HepG2 (cell line): ENCODE measurements around the gene TMEM187. TPM values are rescaled to one million over a fixed set of nuclear protein-coding genes. Genes with fewer than 3 reads are reported as not detected.

Experiments
- CHCHD3 ChIP-seq: sonication (generic); formaldehyde crosslinking; IDR thresholded peaks from 2 replicates; pipeline ENCODE4 v1.8.0; 2022; ENCODE audit warnings: mild to moderate bottlenecking, missing genetic modification reagents, moderate library complexity
- MAZ ChIP-seq, 2 experiments: sonication (generic) in 1 of 2; formaldehyde crosslinking in 1 of 2; IDR thresholded peaks; 2 replicates each; pipeline versions ENCODE4 v1.5.0 to v1.6.1; 2012 to 2020; ENCODE audit warnings: low read depth in 2 of 2, mild to moderate bottlenecking in 2 of 2, borderline replicate concordance in 1 of 2, improper control_type of control experiment in 1 of 2, low read length in 1 of 2, missing genetic modification reagents in 1 of 2, moderate library complexity in 1 of 2
- SOX6 ChIP-seq, 2 experiments: fragments of 450-650 bp in 1 of 2; sonication (generic) in 1 of 2; formaldehyde crosslinking in 1 of 2; IDR thresholded peaks; 2 replicates each; pipeline versions ENCODE4 v1.4.0 to v1.6.1; 2017 to 2020; ENCODE audit warnings: antibody characterized with exemption in 1 of 2, mild to moderate bottlenecking in 1 of 2, missing genetic modification reagents in 1 of 2
- ZBTB33 ChIP-seq: sonication (generic); formaldehyde crosslinking; IDR thresholded peaks from 2 replicates; pipeline ENCODE4 v1.4.0; 2020; ENCODE audit warnings: missing genetic modification reagents
- ZNF124 ChIP-seq: sonication (generic); formaldehyde crosslinking; IDR thresholded peaks from 2 replicates; pipeline ENCODE4 v1.4.0; 2020; ENCODE audit warnings: missing genetic modification reagents
- ZNF17 ChIP-seq: sonication (generic); formaldehyde crosslinking; IDR thresholded peaks from 2 replicates; pipeline ENCODE4 v1.5.0; 2020; ENCODE audit warnings: mild to moderate bottlenecking, missing genetic modification reagents
- ZNF232 ChIP-seq: sonication (generic); formaldehyde crosslinking; IDR thresholded peaks from 2 replicates; pipeline ENCODE4 v1.4.0; 2020; ENCODE audit warnings: missing genetic modification reagents, borderline replicate concordance
- ZNF274 ChIP-seq: sonication (generic); formaldehyde crosslinking; IDR thresholded peaks from 2 replicates; pipeline ENCODE4 v1.5.1; 2020; ENCODE audit warnings: mild to moderate bottlenecking, missing genetic modification reagents
- ZNF776 ChIP-seq: sonication (generic); formaldehyde crosslinking; IDR thresholded peaks from 2 replicates; pipeline ENCODE4 v1.4.0; 2020; ENCODE audit warnings: mild to moderate bottlenecking, missing genetic modification reagents
- ZSCAN22 ChIP-seq: sonication (generic); formaldehyde crosslinking; IDR thresholded peaks from 2 replicates; pipeline ENCODE4 v1.4.0; 2020; ENCODE audit warnings: mild to moderate bottlenecking, missing genetic modification reagents
- ZSCAN5A ChIP-seq: sonication (generic); formaldehyde crosslinking; IDR thresholded peaks from 2 replicates; pipeline ENCODE4 v1.8.0; 2022; ENCODE audit warnings: mild to moderate bottlenecking, missing genetic modification reagents, borderline replicate concordance
- polyA plus RNA-seq, 8 experiments: library from polyadenylated mRNA; depleted of rRNA in 3 of 8; stranded (reverse) in 7 of 8; unstranded in 1 of 8; fragments of >200 nt; fragmentation: Illumina TruSeq in 4 of 8; extraction: Trizol in 4 of 8; gene quantifications; 2 replicates each; pipeline versions ENCODE4 v1.2.1 to v1.2.3, GENCODE V29; 2011 to 2016; ENCODE audit warnings: low read depth in 4 of 8, missing spikeins in 1 of 8, mixed read lengths in 1 of 8; ENCODE audit not compliant: insufficient read depth in 1 of 8
- total RNA-seq, 5 experiments: library from RNA; depleted of rRNA; stranded (reverse); fragments of >200 nt; fragmentation: Illumina TruSeq; extraction: Trizol; gene quantifications; 2 replicates each; pipeline ENCODE4 v1.2.3, GENCODE V29; 2016; ENCODE audit warnings: low read depth in 1 of 5
- TF ChIP-seq, protein P1 (sequence below): sonication (generic); formaldehyde crosslinking; IDR thresholded peaks from 2 replicates; pipeline ENCODE4 v1.5.1; 2020; ENCODE audit warnings: missing genetic modification reagents, mild to moderate bottlenecking, borderline replicate concordance
- TF ChIP-seq, protein P2 (sequence below): sonication (generic); formaldehyde crosslinking; IDR thresholded peaks from 2 replicates; pipeline ENCODE4 v1.5.0; 2020; ENCODE audit warnings: mild to moderate bottlenecking, missing genetic modification reagents
- TF ChIP-seq, protein P3 (sequence below): sonication (generic); formaldehyde crosslinking; IDR thresholded peaks from 2 replicates; pipeline ENCODE4 v1.8.0; 2022; ENCODE audit warnings: low read depth, missing genetic modification reagents

Gene TMEM187
- total and polyA plus RNA-seq, 2 of the 13 experiments (the other 11 are each of a cell fraction or from before 2014, with no cell fraction given): 2.2 to 6.2 TPM

- TF ChIP-seq ZSCAN5A: no peak
- TF ChIP-seq ZNF124 (CRISPR knock-in tag): no peak
- TF ChIP-seq, protein P1, sequence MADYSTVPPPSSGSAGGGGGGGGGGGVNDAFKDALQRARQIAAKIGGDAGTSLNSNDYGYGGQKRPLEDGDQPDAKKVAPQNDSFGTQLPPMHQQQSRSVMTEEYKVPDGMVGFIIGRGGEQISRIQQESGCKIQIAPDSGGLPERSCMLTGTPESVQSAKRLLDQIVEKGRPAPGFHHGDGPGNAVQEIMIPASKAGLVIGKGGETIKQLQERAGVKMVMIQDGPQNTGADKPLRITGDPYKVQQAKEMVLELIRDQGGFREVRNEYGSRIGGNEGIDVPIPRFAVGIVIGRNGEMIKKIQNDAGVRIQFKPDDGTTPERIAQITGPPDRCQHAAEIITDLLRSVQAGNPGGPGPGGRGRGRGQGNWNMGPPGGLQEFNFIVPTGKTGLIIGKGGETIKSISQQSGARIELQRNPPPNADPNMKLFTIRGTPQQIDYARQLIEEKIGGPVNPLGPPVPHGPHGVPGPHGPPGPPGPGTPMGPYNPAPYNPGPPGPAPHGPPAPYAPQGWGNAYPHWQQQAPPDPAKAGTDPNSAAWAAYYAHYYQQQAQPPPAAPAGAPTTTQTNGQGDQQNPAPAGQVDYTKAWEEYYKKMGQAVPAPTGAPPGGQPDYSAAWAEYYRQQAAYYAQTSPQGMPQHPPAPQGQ: no peak
- no peak for TF ChIP-seq ZSCAN22 (CRISPR knock-in tag)
- no peak for TF ChIP-seq ZBTB33 (CRISPR knock-in tag)
- TF ChIP-seq ZNF232 (CRISPR knock-in tag): no peak
- TF ChIP-seq, protein P2, sequence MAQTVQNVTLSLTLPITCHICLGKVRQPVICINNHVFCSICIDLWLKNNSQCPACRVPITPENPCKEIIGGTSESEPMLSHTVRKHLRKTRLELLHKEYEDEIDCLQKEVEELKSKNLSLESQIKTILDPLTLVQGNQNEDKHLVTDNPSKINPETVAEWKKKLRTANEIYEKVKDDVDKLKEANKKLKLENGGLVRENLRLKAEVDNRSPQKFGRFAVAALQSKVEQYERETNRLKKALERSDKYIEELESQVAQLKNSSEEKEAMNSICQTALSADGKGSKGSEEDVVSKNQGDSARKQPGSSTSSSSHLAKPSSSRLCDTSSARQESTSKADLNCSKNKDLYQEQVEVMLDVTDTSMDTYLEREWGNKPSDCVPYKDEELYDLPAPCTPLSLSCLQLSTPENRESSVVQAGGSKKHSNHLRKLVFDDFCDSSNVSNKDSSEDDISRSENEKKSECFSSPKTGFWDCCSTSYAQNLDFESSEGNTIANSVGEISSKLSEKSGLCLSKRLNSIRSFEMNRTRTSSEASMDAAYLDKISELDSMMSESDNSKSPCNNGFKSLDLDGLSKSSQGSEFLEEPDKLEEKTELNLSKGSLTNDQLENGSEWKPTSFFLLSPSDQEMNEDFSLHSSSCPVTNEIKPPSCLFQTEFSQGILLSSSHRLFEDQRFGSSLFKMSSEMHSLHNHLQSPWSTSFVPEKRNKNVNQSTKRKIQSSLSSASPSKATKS (CRISPR knock-in tag): no peak
- TF ChIP-seq MAZ (IDR thresholded peaks at IDR 0.05; ENCODE audit: borderline replicate concordance, low read depth, low read length): no peak
- TF ChIP-seq MAZ (CRISPR knock-in tag; IDR thresholded peaks at IDR 0.05; ENCODE audit: low read depth): peak; percentile 76
- TF ChIP-seq ZNF17 (CRISPR knock-in tag): no peak
- no peak for TF ChIP-seq ZNF274 (CRISPR knock-in tag)
- 0 out of 2 replicates have a peak, but pooled peaks have one; percentile 54 for TF ChIP-seq ZNF776 (CRISPR knock-in tag)
- no peak for TF ChIP-seq SOX6 (IDR thresholded peaks at IDR 0.05)
- TF ChIP-seq SOX6 (CRISPR knock-in tag; IDR thresholded peaks at IDR 0.05): peak; percentile 60
- TF ChIP-seq, protein P3, sequence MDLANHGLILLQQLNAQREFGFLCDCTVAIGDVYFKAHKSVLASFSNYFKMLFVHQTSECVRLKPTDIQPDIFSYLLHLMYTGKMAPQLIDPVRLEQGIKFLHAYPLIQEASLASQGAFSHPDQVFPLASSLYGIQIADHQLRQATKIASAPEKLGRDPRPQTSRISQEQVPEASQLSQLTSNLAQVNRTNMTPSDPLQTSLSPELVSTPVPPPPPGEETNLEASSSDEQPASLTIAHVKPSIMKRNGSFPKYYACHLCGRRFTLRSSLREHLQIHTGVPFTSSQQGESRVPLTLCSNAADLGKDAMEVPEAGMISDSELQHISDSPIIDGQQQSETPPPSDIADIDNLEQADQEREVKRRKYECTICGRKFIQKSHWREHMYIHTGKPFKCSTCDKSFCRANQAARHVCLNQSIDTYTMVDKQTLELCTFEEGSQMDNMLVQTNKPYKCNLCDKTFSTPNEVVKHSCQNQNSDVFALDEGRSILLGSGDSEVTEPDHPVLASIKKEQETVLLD (CRISPR knock-in tag): peak; percentile 41
- no peak for TF ChIP-seq CHCHD3 (CRISPR knock-in tag)
Observed at GRCh38 chrX:153927922-153928760, 44.4 kb upstream of the TMEM187 start (continued).
